Adrenal gland (tissue), 12 donors: ENCODE measurements around the gene OOSP1. TPM values are rescaled to one million over a fixed set of nuclear protein-coding genes. Genes with fewer than 3 reads are reported as not detected.

Experiments used
- DNase-seq, 7 donors: peaks; one replicate each; pipeline ENCODE4 v3.0.0-alpha.2; 2019 to 2020
- H3K27ac ChIP-seq, 5 donors: fragments of 200-600 bp; sonication (generic) in 4 of 5; 1 replicate in 3 of 5; 2 replicates in 2 of 5; pipeline versions ENCODE4 v1.5.1 to v1.8.0; 2016 to 2020; ENCODE audit warnings: mild to moderate bottlenecking in 1 of 5
- H3K27me3 ChIP-seq: fragments of 200-600 bp; 2 replicates; pipeline ENCODE4 v1.8.0; 2021
- H3K36me3 ChIP-seq, 2 donors: fragments of 200-600 bp; replicated peaks in 1 of 2; 1 replicate in 1 of 2; 2 replicates in 1 of 2; pipeline versions ENCODE4 v1.5.1 to v1.8.0; 2018 to 2022
- H3K4me1 ChIP-seq, 2 donors: fragments of 200-600 bp; replicated peaks in 1 of 2; 1 replicate in 1 of 2; 2 replicates in 1 of 2; pipeline versions ENCODE4 v1.5.1 to v1.8.0; 2018 to 2021
- H3K4me3 ChIP-seq, 4 donors: fragments of 200-600 bp; sonication (generic) in 3 of 4; one replicate each; pipeline ENCODE4 v1.5.1; 2016 to 2018
- H3K9me3 ChIP-seq, 3 donors: fragments of 200-600 bp; sonication (generic) in 1 of 3; replicated peaks in 1 of 3; 1 replicate in 2 of 3; 2 replicates in 1 of 3; pipeline versions ENCODE4 v1.5.1 to v1.8.0; 2016 to 2021
- POLR2A ChIP-seq, 2 donors: fragments of 450-650 bp; IDR thresholded peaks; one replicate each; pipeline ENCODE4 v1.6.1; 2017; ENCODE audit warnings: antibody characterized with exemption in 2 of 2, mild to moderate bottlenecking in 2 of 2, moderate library complexity in 1 of 2
- WGBS, 4 donors: extraction: QIAGEN DNeasy Blood & Tissue Kit in 2 of 4; methylation state at CpG; one replicate each; pipeline versions ENCODE4 v1.1.5 to v1.1.7; 2013 to 2017; 5-methylcytosine and 5-hydroxymethylcytosine counted together
- intact Hi-C, 2 donors: fragments of 100-400 bp; cut with DNase I; formaldehyde crosslinking; loops; one replicate each; pipeline versions ENCODE4 v1.14.1 to v1.15.0; 2022 to 2023
- polyA plus RNA-seq, 3 donors: library from polyadenylated mRNA; stranded (reverse); fragments of 200-250 nt in 2 of 3; fragments of 350-450 nt in 1 of 3; fragmentation: Illumina TruSeq in 1 of 3; extraction: RNeasy Lipid Tissue Mini Kit (QIAGEN cat#74804) in 1 of 3; gene quantifications; one replicate each; pipeline ENCODE4 v1.2.3, GENCODE V29; 2013 to 2014
- total RNA-seq, 9 donors: library from RNA; depleted of rRNA in 4 of 9; stranded (reverse); fragments of >200 nt in 4 of 9; fragments of 120-200 nt in 1 of 9; fragmentation: NEBNext Ultra II Directional in 1 of 9; extraction: Animal tissue kit (Norgen Biotek cat#: 25700) in 1 of 9; gene quantifications; one replicate each; pipeline versions ENCODE4 v1.1.0 to v1.2.4, GENCODE V29; 2013 to 2023
- TF ChIP-seq, protein P1 (sequence below), 6 experiments: fragments of 450-650 bp in 4 of 6; fragments of 200-600 bp in 2 of 6; sonication (generic) in 1 of 6; IDR thresholded peaks; 1 replicate in 5 of 6; 2 replicates in 1 of 6; pipeline versions ENCODE4 v1.5.1 to v1.8.0; 2016 to 2021; ENCODE audit warnings: antibody characterized with exemption in 6 of 6, mild to moderate bottlenecking in 2 of 6, moderate library complexity in 1 of 6
- donor health status: healthy with polysubstance abuse.
- donor health status: Bipolar disorder and iron deficiency.
- donor health status: DM: yes; HTN: yes; CAD: no.
- donor health status: DM: no; HTN: no; CAD: no.
- donor health status: DM: no; HTN: no; CAD: no.
- donor health status: DM: yes; HTN: yes; CAD: no.

Gene OOSP1
- total and polyA plus RNA-seq, 12 donors: not detected

DNA sequence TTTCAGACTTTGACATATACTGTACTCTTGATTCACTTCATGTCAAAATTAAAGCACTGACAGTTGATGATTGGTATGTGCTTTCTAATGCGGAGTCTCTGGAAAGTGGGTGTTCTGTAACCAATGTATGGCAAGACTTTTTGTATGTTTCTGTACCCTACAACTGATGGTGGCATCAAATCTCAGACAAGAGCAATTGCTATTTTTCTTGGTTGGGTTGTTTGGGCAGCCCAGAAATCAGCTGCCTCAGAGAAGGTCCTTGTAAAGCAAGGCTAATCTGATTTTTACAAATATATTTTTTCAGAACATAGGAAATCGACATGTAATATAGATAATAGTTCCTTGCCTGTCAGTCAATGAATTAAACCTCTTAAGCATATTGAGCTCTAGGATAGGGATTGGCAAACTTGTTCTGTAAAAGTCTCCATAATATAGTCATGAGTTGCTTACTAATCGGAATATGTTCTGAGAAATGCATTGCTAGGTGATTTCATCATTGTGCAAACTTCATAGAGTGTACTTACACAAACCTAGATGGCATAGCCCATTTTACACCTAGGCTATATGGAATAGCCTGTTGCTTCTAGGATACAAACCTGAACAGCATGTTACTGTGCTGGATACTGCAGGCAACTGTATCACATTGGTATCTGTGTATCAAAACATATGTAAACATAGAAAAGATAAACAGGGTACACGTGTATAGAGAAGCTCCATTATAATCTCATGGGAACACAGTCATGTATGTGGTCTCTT is 15.4 kb downstream of the OOSP1 start:
- Histone ChIP-seq H3K27ac (no peak overlapping the region), H3K27me3 (no peaks in the 10 kb centered on the region), H3K4me3 (no peak overlapping the region), H3K9me3 (no peaks in the 10 kb centered on the region), H3K4me1 (no peaks in the 10 kb centered on the region), H3K36me3 (no peaks in the 10 kb centered on the region)
- TF ChIP-seq, protein P1, sequence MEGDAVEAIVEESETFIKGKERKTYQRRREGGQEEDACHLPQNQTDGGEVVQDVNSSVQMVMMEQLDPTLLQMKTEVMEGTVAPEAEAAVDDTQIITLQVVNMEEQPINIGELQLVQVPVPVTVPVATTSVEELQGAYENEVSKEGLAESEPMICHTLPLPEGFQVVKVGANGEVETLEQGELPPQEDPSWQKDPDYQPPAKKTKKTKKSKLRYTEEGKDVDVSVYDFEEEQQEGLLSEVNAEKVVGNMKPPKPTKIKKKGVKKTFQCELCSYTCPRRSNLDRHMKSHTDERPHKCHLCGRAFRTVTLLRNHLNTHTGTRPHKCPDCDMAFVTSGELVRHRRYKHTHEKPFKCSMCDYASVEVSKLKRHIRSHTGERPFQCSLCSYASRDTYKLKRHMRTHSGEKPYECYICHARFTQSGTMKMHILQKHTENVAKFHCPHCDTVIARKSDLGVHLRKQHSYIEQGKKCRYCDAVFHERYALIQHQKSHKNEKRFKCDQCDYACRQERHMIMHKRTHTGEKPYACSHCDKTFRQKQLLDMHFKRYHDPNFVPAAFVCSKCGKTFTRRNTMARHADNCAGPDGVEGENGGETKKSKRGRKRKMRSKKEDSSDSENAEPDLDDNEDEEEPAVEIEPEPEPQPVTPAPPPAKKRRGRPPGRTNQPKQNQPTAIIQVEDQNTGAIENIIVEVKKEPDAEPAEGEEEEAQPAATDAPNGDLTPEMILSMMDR (IDR thresholded peaks at IDR 0.05): no peak
- no peak for TF ChIP-seq POLR2A (IDR thresholded peaks at IDR 0.05)
- DNase-seq: no peak
- intact Hi-C loops: no loop called here
- 66 to 80% (median 69%) methylated on average over 4 of the region's 4 CpGs for WGBS, 4 donors

- Histone ChIP-seq H3K4me3 (no peak overlapping the region), H3K36me3 (no peaks in the 10 kb centered on the region), H3K27me3 (no peaks in the 10 kb centered on the region), H3K27ac (no peak overlapping the region), H3K9me3 (no peaks in the 10 kb centered on the region), H3K4me1 (no peaks in the 10 kb centered on the region)
- intact Hi-C loops: no loop called here
- TF ChIP-seq, protein P1 (IDR thresholded peaks at IDR 0.05): no peak
- no peak for TF ChIP-seq POLR2A (IDR thresholded peaks at IDR 0.05)
- WGBS, 4 donors: 60 to 74% (median 69%) methylated on average over 3 of the region's 3 CpGs
- no peak for DNase-seq
Measured at GRCh38 chr11:59954219-59954847, 16.1 kb downstream of the OOSP1 start.

DNA sequence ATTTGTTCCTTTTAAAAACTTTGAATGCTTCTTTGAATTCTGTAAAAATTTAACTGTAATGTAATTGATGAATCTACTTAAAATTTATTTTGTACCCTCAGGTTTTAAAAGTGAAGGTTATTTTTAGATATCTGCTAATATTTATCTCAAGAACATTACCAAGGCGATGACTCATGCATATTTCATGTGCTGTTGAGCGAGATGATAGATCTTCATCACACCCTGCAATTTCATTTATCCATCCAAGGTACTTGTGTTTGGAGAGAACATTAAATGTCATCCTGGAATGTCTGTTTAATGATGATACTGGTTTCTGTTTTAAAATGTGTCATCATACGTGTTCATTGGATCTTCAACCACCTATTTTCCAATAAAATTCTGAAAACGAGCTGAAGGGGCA is 18.9 kb downstream of the OOSP1 start:
- intact Hi-C loops: no loop called here
- DNase-seq: no peak

More for the DNA sequence above, 18.9 kb downstream of the OOSP1 start:
- H3K27ac ChIP-seq: no peak overlapping the region
- 47 to 49% (median 48%) methylated on average over 4 of the region's 4 CpGs for WGBS, 4 donors
- no peak overlapping the region for H3K4me3 ChIP-seq
- no peaks in the 10 kb centered on the region for H3K4me1 ChIP-seq
- H3K27me3 ChIP-seq: no peaks in the 10 kb centered on the region
- no peaks in the 10 kb centered on the region for H3K9me3 ChIP-seq
- TF ChIP-seq, protein P1 (IDR thresholded peaks at IDR 0.05): no peak
- TF ChIP-seq POLR2A (IDR thresholded peaks at IDR 0.05): no peak
- H3K36me3 ChIP-seq: no peaks in the 10 kb centered on the region
